HepG2 (cell line): Measurements from ENCODE around the gene ZNF500. TPM values are rescaled to one million over a fixed set of nuclear protein-coding genes. Genes with fewer than 3 reads are reported as not detected.
A peak's percentile ranks its signal among the peaks of the same experiment; 100 is the strongest.

Source experiments
- AKAP8 ChIP-seq: sonication (generic); formaldehyde crosslinking; IDR thresholded peaks from 2 replicates; pipeline ENCODE4 v1.5.1; 2020; ENCODE audit warnings: mild to moderate bottlenecking, missing genetic modification reagents
- ARID5B ChIP-seq: IDR thresholded peaks from 2 replicates; pipeline ENCODE4 v1.4.0; 2020; ENCODE audit warnings: mild to moderate bottlenecking, missing genetic modification reagents
- CBFB ChIP-seq: sonication (generic); formaldehyde crosslinking; IDR thresholded peaks from 2 replicates; pipeline ENCODE4 v1.4.0; 2020; ENCODE audit warnings: missing genetic modification reagents
- CBX2 ChIP-seq, 2 experiments: fragments of 200-600 bp in 1 of 2; sonication (generic); formaldehyde crosslinking in 1 of 2; IDR thresholded peaks; 2 replicates each; pipeline versions ENCODE4 v1.7.0 to v1.8.1; 2018 to 2022; ENCODE audit warnings: low read depth in 2 of 2, low read length in 1 of 2, mild to moderate bottlenecking in 1 of 2, missing genetic modification reagents in 1 of 2
- GATAD2A ChIP-seq: IDR thresholded peaks from 2 replicates; pipeline ENCODE4 v1.6.1; 2016
- GFI1 ChIP-seq: sonication (generic); formaldehyde crosslinking; IDR thresholded peaks from 2 replicates; pipeline ENCODE4 v1.5.0; 2020; ENCODE audit warnings: missing genetic modification reagents, mild to moderate bottlenecking, borderline replicate concordance
- IKZF1 ChIP-seq: fragments of 450-650 bp; IDR thresholded peaks from 2 replicates; pipeline ENCODE4 v1.7.1; 2016
- IRF9 ChIP-seq: sonication (generic); formaldehyde crosslinking; IDR thresholded peaks from 2 replicates; pipeline ENCODE4 v1.8.0; 2022; ENCODE audit warnings: missing genetic modification reagents, mild to moderate bottlenecking, borderline replicate concordance
- KLF11 ChIP-seq: IDR thresholded peaks from 2 replicates; pipeline ENCODE4 v1.6.1; 2016; ENCODE audit warnings: missing compliant biosample characterization
- NR0B2 ChIP-seq: sonication (generic); formaldehyde crosslinking; IDR thresholded peaks from 2 replicates; pipeline ENCODE4 v1.4.0; 2020; ENCODE audit warnings: mild to moderate bottlenecking, missing genetic modification reagents
- NR2F1 ChIP-seq, 2 experiments: fragments of 450-650 bp in 1 of 2; formaldehyde crosslinking in 1 of 2; IDR thresholded peaks; 2 replicates each; pipeline versions ENCODE4 v1.5.0 to v1.6.1; 2016 to 2020; ENCODE audit warnings: mild to moderate bottlenecking in 1 of 2, missing compliant biosample characterization in 1 of 2, missing genetic modification reagents in 1 of 2, moderate library complexity in 1 of 2
- PAF1 ChIP-seq: IDR thresholded peaks from 2 replicates; pipeline ENCODE4 v1.6.1; 2016; ENCODE audit warnings: missing genetic modification reagents, missing compliant biosample characterization
- SIN3A ChIP-seq: IDR thresholded peaks from 2 replicates; pipeline ENCODE4 v1.6.1; 2011; ENCODE audit warnings: low read depth, mild to moderate bottlenecking, control low read depth, low read length, borderline replicate concordance
- TAF1 ChIP-seq: sonication (generic); formaldehyde crosslinking; IDR thresholded peaks from 2 replicates; pipeline ENCODE4 v1.4.0; 2020; ENCODE audit warnings: missing genetic modification reagents
- ZBTB37 ChIP-seq: sonication (generic); formaldehyde crosslinking; IDR thresholded peaks from 2 replicates; pipeline ENCODE4 v1.4.0; 2020; ENCODE audit warnings: mild to moderate bottlenecking, missing genetic modification reagents
- ZBTB38 ChIP-seq: sonication (generic); formaldehyde crosslinking; IDR thresholded peaks from 2 replicates; pipeline ENCODE4 v1.5.1; 2020; ENCODE audit warnings: mild to moderate bottlenecking, missing genetic modification reagents
- ZBTB43 ChIP-seq: sonication (generic); formaldehyde crosslinking; conservative IDR thresholded peaks from 2 replicates; pipeline ENCODE4 v1.4.0; 2020; ENCODE audit warnings: missing genetic modification reagents
- ZBTB46 ChIP-seq: sonication (generic); formaldehyde crosslinking; IDR thresholded peaks from 2 replicates; pipeline ENCODE4 v1.4.0; 2020; ENCODE audit warnings: mild to moderate bottlenecking, missing genetic modification reagents, borderline replicate concordance
- ZNF383 ChIP-seq: sonication (generic); formaldehyde crosslinking; IDR thresholded peaks from 2 replicates; pipeline ENCODE4 v1.4.0; 2020; ENCODE audit warnings: missing genetic modification reagents, mild to moderate bottlenecking, borderline replicate concordance
- ZNF670 ChIP-seq: sonication (generic); formaldehyde crosslinking; IDR thresholded peaks from 2 replicates; pipeline ENCODE4 v1.8.0; 2022; ENCODE audit warnings: mild to moderate bottlenecking, missing genetic modification reagents, borderline replicate concordance
- ZNF83 ChIP-seq: sonication (generic); formaldehyde crosslinking; IDR thresholded peaks from 2 replicates; pipeline ENCODE4 v1.4.0; 2020; ENCODE audit warnings: missing genetic modification reagents, mild to moderate bottlenecking, borderline replicate concordance
- polyA plus RNA-seq, 8 experiments: library from polyadenylated mRNA; depleted of rRNA in 3 of 8; stranded (reverse) in 7 of 8; unstranded in 1 of 8; fragments of >200 nt; fragmentation: Illumina TruSeq in 4 of 8; extraction: Trizol in 4 of 8; gene quantifications; 2 replicates each; pipeline versions ENCODE4 v1.2.1 to v1.2.3, GENCODE V29; 2011 to 2016; ENCODE audit warnings: low read depth in 4 of 8, missing spikeins in 1 of 8, mixed read lengths in 1 of 8; ENCODE audit not compliant: insufficient read depth in 1 of 8
- total RNA-seq, 5 experiments: library from RNA; depleted of rRNA; stranded (reverse); fragments of >200 nt; fragmentation: Illumina TruSeq; extraction: Trizol; gene quantifications; 2 replicates each; pipeline ENCODE4 v1.2.3, GENCODE V29; 2016; ENCODE audit warnings: low read depth in 1 of 5

Gene ZNF500
- total and polyA plus RNA-seq, 2 of the 13 experiments (the other 11 are each of a cell fraction or from before 2014, with no cell fraction given): 6.1 to 12.2 TPM

- TF ChIP-seq ZBTB37 (CRISPR knock-in tag) (no peak), KLF11 (CRISPR knock-in tag) (no peak), IRF9 (CRISPR knock-in tag) (no peak), TAF1 (no peak), ARID5B (CRISPR knock-in tag) (peak; percentile 13; the same call in 1 of the 2 replicates), ZBTB46 (no peak), ZBTB38 (CRISPR knock-in tag) (peak; percentile 53; the same call in 1 of the 2 replicates), NR0B2 (CRISPR knock-in tag) (no peak), CBFB (CRISPR knock-in tag) (no peak), NR2F1 (CRISPR knock-in tag; IDR thresholded peaks at IDR 0.05) (0 out of 4 replicates have a peak, but pooled peaks of 1 of the 2 experiments have one; percentile 19), ZNF383 (CRISPR knock-in tag) (no peak), IKZF1 (no peak), CBX2 (IDR thresholded peaks at IDR 0.05; ENCODE audit: low read depth, low read length) (no peak), CBX2 (CRISPR knock-in tag; IDR thresholded peaks at IDR 0.05; ENCODE audit: low read depth) (no peak), GATAD2A (CRISPR knock-in tag) (peak; percentile 35; the same call in 1 of the 2 replicates), AKAP8 (CRISPR knock-in tag) (no peak), ZNF83 (CRISPR knock-in tag) (no peak), ZBTB43 (CRISPR knock-in tag) (no peak), GFI1 (no peak), SIN3A (0 out of 2 replicates have a peak, but pooled peaks have one; percentile 24), ZNF670 (CRISPR knock-in tag) (no peak), PAF1 (no peak)
Observed at GRCh38 chr16:4702466-4702808, 64.5 kb downstream of the ZNF500 start (continued).
